Heart left ventricle (tissue), 13 donors: ENCODE measurements around the gene LUC7L3.

Experiments
- POLR2A ChIP-seq, 2 donors: fragments of 450-650 bp; IDR thresholded peaks; one replicate each; pipeline ENCODE4 v1.6.1; 2017; ENCODE audit warnings: antibody characterized with exemption in 2 of 2, mild to moderate bottlenecking in 2 of 2, moderate library complexity in 2 of 2
- TF ChIP-seq, protein P1 (sequence below), 12 donors: fragments of 200-600 bp; sonication (generic) in 4 of 12; IDR thresholded peaks; one replicate each; pipeline versions ENCODE4 v1.5.0 to v1.8.0; 2018 to 2022; ENCODE audit warnings: antibody characterized with exemption in 12 of 12, mild to moderate bottlenecking in 5 of 12
- donor health status: ischemic (EF 13 %, LVEDD 7.1; RV severe dilation, severe dysfunction).
- donor health status: DM: no; HTN: yes; CAD: no.
- donor health status: DM: no; HTN: no; CAD: no.
- donor health status: ischemic (EF 25% LVEDD 6.9; RV normal size, moderate dysfunction).
- donor health status: ischemic (EF 25% LVEDD 5.7; RV mildly dilated, moderate dysfunction).
- donor health status: ischemic (EF 35%, LVEDD 5.7; RV mildly dilated, moderate dysfunction).
- donor health status: nonischemic (EF 11% LVEDD 7.7; RV severe dilation, severe dysfunction).
- donor health status: DM: yes; HTN: yes; CAD: no.
- donor health status: PGD.
- donor health status: ischemic (EF 29% LVEDD 5.4; RV normal size, mild dysfunction).
- donor health status: nonischemic (EF 23%, LVEDD 6.1; RV moderate dilation, normal function).

DNA sequence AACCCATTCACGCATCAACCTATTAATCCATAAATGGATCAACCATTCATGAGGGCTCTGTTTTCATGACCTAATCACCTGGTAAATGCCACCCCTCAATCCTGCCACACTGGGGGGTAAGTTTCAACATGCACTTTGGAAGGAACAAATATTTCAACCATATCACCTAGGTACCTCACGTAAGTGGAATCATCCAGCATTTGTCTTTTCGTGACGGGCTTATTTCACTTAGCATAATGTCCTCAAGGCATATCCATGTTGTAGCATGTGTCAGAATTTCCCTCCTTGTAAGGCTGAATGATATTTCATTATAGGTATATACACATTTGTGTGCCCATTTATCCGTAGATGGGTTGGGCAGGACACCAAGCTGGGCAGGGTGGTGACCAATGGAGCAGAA lies 47.3 kb upstream of the LUC7L3 start:
- TF ChIP-seq, protein P1, sequence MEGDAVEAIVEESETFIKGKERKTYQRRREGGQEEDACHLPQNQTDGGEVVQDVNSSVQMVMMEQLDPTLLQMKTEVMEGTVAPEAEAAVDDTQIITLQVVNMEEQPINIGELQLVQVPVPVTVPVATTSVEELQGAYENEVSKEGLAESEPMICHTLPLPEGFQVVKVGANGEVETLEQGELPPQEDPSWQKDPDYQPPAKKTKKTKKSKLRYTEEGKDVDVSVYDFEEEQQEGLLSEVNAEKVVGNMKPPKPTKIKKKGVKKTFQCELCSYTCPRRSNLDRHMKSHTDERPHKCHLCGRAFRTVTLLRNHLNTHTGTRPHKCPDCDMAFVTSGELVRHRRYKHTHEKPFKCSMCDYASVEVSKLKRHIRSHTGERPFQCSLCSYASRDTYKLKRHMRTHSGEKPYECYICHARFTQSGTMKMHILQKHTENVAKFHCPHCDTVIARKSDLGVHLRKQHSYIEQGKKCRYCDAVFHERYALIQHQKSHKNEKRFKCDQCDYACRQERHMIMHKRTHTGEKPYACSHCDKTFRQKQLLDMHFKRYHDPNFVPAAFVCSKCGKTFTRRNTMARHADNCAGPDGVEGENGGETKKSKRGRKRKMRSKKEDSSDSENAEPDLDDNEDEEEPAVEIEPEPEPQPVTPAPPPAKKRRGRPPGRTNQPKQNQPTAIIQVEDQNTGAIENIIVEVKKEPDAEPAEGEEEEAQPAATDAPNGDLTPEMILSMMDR (IDR thresholded peaks at IDR 0.05): no peak
- no peak for TF ChIP-seq POLR2A (IDR thresholded peaks at IDR 0.05)
